CD4-positive, alpha-beta T cell treated with Interleukin-6 at 100 ng/mL for 8 hours (primary cell): ENCODE results near the gene MRO.
"Not testable (repeated sequence)": the region's sequence is repeated elsewhere in the genome, so short reads cannot be mapped to it uniquely, and the experiment has no call there.

ENCODE experiments used
- DNase-seq: peaks from one replicate; pipeline ENCODE4 v3.0.0-alpha.2; 2020; ENCODE audit warnings: mixed read lengths, low spot score

Gene MRO

GRCh38 chr18:50819728-50820378 is at the start of gene MRO:
Gene MRO (minus strand): TSS chr18:50820016. CDS start chr18:50809400, 10,616 bp downstream.
- DNase-seq, result peak; percentile 77

- no peak for DNase-seq
These were observed 49.3 kb upstream of the MRO start for GRCh38 chr18:50869150-50869549.

- no peak for DNase-seq
These were observed 46.9 kb upstream of the MRO start for GRCh38 chr18:50866765-50867164.

- no peak for DNase-seq
These were observed 44.1 kb upstream of the MRO start for GRCh38 chr18:50863840-50864375.

- no peak for DNase-seq
These were observed 42.6 kb upstream of the MRO start for GRCh38 chr18:50862401-50862800.

GRCh38 chr18:50861617-50862016 is 41.8 kb upstream of the MRO start:
- DNase-seq, result no peak

GRCh38 chr18:50859793-50860555 is 40.2 kb upstream of the MRO start:
- DNase-seq, result no peak

- DNase-seq, result no peak
These were observed 37.9 kb upstream of the MRO start for GRCh38 chr18:50857694-50858093.

- not testable (repeated sequence) for DNase-seq
These were observed 37.4 kb upstream of the MRO start for GRCh38 chr18:50857166-50857565.

GRCh38 chr18:50855976-50856757 is 36.4 kb upstream of the MRO start:
- no peak for DNase-seq

GRCh38 chr18:50853863-50854271 is 34.1 kb upstream of the MRO start:
- DNase-seq, result no peak

GRCh38 chr18:50850307-50851065 is 30.7 kb upstream of the MRO start:
- DNase-seq, result no peak

GRCh38 chr18:50849419-50849821 is 29.6 kb upstream of the MRO start:
- DNase-seq, result no peak

GRCh38 chr18:50848991-50849390 is 29.2 kb upstream of the MRO start:
- DNase-seq, result no peak

GRCh38 chr18:50848061-50848551 is 28.3 kb upstream of the MRO start:
- DNase-seq, result no peak

- DNase-seq, result no peak
These were observed 27.4 kb upstream of the MRO start for GRCh38 chr18:50847192-50847591.

- DNase-seq, result no peak
These were observed 25.1 kb upstream of the MRO start for GRCh38 chr18:50844960-50845359.

GRCh38 chr18:50844554-50844953 is 24.7 kb upstream of the MRO start:
- DNase-seq, result no peak

GRCh38 chr18:50842846-50843245 is 23.0 kb upstream of the MRO start:
- no peak for DNase-seq

- DNase-seq, result no peak
These were observed 20.2 kb upstream of the MRO start for GRCh38 chr18:50839996-50840395.

- no peak for DNase-seq
These were observed 19.5 kb upstream of the MRO start for GRCh38 chr18:50839341-50839740.

- no peak for DNase-seq
These were observed 16.7 kb upstream of the MRO start for GRCh38 chr18:50836521-50836957.
